ENCODE data around the gene CDK5RAP2. TPM values are rescaled to one million over a fixed set of nuclear protein-coding genes. Genes with fewer than 3 reads are reported as not detected.

Gene CDK5RAP2
- total RNA-seq, 1 donor from 2014 or later = 66.6 TPM

DNA sequence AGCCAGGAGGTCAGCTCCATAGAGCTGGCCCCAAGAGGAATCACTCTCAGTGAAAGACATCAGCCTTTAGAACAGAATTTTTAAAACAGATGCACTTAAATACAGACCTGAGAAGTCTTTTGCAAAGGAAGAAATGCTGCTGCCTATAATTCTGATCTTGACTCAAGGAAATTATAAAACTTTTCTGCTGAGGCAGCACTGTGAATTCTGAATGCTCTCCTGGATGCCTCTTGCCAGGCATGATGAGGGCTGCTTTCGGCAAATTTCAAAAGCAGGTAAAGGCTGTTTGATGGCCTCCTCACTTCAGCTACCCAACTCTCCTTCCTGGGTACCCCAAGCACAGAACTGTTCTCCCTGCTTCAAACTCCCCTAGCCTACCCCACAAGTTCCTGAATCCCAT lies 174.8 kb downstream of the CDK5RAP2 start:
- no peak for DNase-seq (ENCODE audit: low read depth)

DNA sequence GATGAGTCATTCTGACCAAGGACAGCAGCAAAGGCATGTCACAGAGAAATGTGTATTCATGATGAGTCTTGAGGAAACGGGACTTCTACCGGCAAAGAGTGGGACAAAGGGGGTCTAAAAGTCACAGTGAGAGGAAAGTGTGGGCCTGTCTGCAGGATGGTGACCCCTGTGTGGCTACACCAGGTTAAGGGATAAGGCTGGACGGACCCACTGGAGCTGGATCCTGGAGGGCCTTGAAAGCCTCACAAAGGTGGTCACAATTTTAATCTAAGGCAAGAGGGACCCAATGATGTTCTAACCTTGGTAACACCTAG lies 176.5 kb downstream of the CDK5RAP2 start:
- DNase-seq (ENCODE audit: low read depth) = no peak

GRCh38 chr9:120402741-120403542 lies 177.0 kb downstream of the CDK5RAP2 start:
- peak; percentile 64 for DNase-seq (ENCODE audit: low read depth)

- DNase-seq (ENCODE audit: low read depth) = no peak
Measured at GRCh38 chr9:120399940-120400339, 180.0 kb downstream of the CDK5RAP2 start.

GRCh38 chr9:120398286-120398685 lies 181.7 kb downstream of the CDK5RAP2 start:
- no peak for DNase-seq (ENCODE audit: low read depth)

DNA sequence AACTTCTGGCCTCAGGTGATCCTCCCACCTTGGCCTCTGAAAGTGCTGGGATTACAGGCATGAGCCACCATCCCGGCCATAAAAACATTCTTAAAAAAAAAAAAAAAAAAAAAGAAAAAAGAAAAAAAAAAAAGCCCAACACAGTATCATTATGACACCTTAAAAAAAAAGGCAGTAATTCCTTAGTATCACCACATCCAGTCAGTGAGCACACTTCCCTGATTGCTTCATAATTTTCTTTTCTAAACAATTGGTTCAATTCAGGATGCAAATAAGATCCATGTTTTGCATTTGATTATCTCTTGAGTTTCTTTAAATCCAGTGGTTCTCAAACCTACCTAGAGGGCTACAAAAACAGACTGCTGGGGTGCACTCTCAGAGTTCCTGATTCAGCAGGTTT lies 182.5 kb downstream of the CDK5RAP2 start:
- no peak for DNase-seq (ENCODE audit: low read depth)

DNA sequence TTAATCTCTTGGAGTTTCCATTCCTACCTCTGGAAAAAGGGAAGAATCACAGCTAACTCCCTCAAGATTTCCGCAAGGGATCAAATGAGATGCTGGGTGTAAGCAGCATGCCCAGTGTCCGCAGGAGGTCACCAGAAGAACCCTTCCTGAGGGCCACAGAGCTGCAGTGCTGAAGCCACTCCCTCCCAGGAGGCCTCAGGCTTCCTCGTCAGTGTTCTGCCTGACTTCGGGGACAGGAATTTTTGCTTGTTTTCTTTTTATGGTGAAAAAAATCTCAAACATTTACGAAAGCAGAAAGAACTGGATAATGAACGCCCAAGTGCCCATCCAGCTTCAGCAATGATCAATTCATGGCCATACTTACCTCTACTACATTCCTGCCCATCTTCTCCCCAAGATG lies 183.0 kb downstream of the CDK5RAP2 start:
- no peak for DNase-seq (ENCODE audit: low read depth)

DNA sequence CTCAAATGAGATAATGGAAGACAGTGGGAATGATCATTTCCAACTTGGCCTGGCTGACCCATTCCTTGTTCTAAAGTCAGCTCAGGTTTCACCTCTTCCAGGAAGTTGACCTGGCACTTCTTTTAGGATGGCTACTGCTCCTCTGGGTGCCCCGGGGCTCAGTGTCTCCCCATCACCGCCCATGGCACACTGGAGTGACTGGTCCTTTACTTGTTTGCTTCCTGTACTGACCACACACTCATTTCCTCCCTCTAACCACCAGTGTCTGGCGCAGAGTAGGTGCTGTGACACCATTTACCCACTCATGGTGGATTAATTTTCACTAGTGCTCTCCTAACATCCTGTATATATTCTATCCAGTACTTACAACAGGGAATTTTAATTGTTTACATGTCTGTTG lies 183.5 kb downstream of the CDK5RAP2 start:
- no peak for DNase-seq (ENCODE audit: low read depth)

GRCh38 chr9:120395376-120395775 lies 184.6 kb downstream of the CDK5RAP2 start:
- DNase-seq (ENCODE audit: low read depth) = no peak

GRCh38 chr9:120394058-120394669 lies 185.8 kb downstream of the CDK5RAP2 start:
- peak; percentile 68 for DNase-seq (ENCODE audit: low read depth)

DNA sequence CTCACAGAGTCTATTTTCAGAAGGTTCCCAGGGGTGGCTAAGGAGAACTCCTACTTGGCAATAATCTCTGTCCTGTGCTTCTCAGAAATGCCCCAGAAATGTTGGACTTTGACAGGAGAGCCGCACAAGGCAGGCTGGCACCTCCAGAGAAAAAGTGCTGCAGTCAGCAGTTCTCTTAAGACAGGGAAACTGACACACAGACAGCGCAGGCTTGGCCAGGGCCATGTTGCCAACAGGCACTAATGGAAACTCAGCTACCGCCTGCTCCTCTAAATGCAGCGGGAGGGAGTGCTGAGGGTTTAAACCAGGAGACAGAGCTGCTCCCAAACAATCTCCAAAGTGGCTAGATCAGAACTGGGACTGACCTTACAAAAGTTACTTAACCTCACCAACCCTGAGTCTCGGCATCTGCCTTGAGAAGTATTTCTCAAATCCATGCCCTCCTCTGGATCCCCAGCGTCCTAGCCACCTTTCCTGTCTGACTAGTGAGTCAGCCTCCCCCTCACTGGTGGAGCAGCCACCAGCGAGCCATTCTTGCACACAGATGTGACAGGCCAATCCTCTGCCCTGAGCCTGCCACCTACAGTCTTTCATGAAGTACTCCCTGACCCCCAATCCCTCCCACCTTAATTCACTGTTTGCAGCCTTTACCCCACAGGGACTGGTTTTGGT lies 186.4 kb downstream of the CDK5RAP2 start:
- no peak for DNase-seq (ENCODE audit: low read depth)

- no peak for DNase-seq (ENCODE audit: low read depth)
Measured at GRCh38 chr9:120392711-120393110, 187.3 kb downstream of the CDK5RAP2 start.

GRCh38 chr9:120392245-120392644 lies 187.7 kb downstream of the CDK5RAP2 start:
- DNase-seq (ENCODE audit: low read depth) = no peak

GRCh38 chr9:120391691-120392090 lies 188.3 kb downstream of the CDK5RAP2 start:
- no peak for DNase-seq (ENCODE audit: low read depth)

- peak; percentile 23 for DNase-seq (ENCODE audit: low read depth)
Measured at GRCh38 chr9:120390637-120391190, 189.3 kb downstream of the CDK5RAP2 start.

DNA sequence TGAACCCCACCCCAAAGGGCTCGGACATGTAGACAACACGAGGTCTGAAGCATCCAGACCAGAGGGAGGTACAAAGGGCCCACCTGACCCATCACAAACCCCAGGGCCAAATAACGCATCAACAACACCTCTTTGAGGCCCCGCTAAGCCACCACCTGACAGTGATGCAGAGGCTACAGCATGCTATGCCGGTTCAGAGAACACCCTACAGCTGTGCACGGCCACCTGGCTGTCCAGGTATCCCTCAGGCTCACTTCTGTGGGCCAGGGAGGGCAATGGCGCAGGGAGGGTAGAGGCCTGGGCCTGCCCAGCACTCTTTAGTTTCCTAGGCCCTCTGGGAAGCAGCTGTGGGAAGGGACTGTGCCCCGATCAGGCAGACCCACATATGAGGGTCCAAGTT lies 190.1 kb downstream of the CDK5RAP2 start:
- no peak for DNase-seq (ENCODE audit: low read depth)

GRCh38 chr9:120389300-120389699 lies 190.7 kb downstream of the CDK5RAP2 start:
- DNase-seq (ENCODE audit: low read depth) = no peak

DNA sequence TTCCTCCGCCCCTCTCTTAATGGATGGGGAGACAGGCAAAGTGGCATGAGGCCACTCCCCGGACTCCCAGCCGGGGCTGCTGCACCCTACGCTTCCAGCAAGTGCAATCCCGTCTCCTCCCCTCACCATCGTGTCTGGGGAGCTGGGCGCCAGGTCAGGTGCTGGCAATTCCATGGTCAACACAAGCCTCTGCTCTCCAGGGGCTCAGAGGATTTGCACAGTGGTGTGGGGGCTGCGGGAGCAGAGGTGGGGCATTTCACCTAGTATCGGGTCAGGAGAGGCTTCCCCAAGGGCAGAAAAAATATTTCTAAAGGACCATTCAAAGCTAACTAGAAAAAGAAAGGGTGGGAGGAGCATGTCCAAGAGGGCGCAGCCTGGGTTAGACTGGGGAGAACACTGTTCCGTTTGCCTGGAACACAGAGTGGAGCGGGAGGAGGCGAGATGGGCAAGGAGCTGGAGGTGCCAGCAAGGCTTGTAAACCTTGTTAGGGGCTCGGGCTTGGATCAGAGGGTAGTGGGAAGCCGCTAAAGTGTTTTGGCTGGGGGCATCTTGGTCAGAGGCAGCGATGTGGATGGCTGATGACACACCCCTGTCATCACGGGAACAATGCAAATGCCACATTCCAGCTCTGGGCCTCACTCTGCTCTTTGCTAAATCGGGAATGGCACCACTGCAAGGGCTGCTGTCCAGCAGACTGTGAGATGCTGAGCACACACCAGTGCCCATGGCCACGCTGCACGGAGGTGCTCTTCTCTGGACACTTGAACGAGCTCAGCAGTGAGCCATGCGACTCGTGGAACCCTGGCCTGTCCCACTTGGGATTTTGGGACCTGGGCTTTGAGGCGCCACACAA lies 191.7 kb downstream of the CDK5RAP2 start:
- peak; percentile 52 for DNase-seq (ENCODE audit: low read depth)

GRCh38 chr9:120387257-120388002 lies 192.5 kb downstream of the CDK5RAP2 start:
- no peak for DNase-seq (ENCODE audit: low read depth)

DNA sequence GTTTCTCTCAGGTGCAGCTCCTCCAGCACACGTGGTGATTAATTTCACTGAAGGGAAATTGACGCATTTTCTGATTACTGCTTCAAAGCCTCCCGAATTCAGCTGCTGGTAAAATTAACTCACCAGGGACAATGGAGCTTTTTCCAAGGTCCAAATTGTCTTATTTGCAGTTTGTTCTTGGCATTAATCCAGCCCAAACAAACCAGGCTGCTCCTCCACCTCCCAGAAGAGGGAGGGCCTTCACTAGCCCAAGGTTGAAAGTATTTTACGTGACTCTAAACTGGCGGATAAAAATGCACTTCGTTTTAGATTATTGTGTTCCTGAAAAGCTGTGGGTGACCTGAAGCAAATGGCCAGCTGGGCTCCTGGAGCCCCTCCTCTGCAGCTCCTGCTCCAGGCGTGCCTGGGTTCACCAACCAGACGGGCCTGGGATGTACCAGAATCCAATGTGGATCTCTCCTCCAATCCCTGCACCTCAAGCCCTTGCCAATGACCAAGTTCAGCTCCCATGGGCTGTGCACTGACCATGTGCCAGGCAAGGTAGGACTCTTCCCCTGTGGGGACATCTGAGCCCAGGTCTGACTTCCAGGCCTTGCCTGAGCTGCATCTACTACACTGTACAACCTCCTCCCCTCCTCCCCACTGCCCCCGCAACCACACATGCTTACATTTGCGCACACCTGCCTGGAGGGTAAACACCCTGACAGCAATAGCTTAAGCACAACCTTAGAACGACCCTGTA lies 193.4 kb downstream of the CDK5RAP2 start:
- peak; percentile 20 for DNase-seq (ENCODE audit: low read depth)
